Measurements from ENCODE around the gene SUN1. TPM values are rescaled to one million over a fixed set of nuclear protein-coding genes. Genes with fewer than 3 reads are reported as not detected.

The SUN1 gene
- total RNA-seq, 4 donors from 2014 or later: 78.0 to 113 (median 105) TPM

DNA sequence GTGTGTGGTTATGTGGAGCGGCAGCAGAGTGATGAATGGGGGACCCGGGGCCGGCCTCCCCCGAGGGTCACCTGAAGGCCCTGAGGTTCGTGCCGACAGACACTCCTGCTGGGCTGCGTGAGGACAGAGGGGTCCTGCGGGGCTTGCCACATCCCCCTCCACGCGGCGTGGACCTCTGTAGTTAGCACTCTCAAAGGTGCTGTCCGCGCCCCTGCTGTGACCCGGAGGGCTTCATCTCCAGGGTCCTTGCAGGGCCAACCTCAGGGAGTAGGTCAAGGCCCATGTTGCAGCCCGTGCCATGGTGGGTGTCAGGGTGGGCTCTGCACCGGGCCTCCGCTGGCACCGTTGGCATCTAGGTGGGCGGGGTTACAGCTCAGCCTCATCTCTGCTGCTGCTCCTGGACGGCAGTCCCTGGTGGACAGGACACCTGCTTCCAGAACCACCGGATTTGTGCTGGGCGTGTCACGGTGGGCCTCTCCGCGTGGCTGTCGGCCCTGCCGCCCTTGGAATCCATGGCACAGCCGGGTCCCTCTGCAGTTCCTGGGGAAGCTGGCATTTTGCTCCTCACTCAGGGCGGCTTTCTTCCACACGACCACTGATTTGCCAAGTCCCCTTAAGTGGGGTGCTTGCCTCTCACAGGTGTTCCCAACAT, 24.3 kb downstream of the SUN1 start:
- H3K36me3 ChIP-seq: peaks cover 23 to 100% (median 55%) of the 10 kb centered on the region in 3 donors
- no peaks in the 10 kb centered on the region for H3K9me3 ChIP-seq
- intact Hi-C loops (cut with DNase I): no loop called here
- WGBS, 2 donors: 79 to 94% methylated on average over 9 to 11 of the region's 30 CpGs
- H3K27me3 ChIP-seq: no peaks in the 10 kb centered on the region
- no peak overlapping the region for H3K27ac ChIP-seq
- TF ChIP-seq, protein P1, sequence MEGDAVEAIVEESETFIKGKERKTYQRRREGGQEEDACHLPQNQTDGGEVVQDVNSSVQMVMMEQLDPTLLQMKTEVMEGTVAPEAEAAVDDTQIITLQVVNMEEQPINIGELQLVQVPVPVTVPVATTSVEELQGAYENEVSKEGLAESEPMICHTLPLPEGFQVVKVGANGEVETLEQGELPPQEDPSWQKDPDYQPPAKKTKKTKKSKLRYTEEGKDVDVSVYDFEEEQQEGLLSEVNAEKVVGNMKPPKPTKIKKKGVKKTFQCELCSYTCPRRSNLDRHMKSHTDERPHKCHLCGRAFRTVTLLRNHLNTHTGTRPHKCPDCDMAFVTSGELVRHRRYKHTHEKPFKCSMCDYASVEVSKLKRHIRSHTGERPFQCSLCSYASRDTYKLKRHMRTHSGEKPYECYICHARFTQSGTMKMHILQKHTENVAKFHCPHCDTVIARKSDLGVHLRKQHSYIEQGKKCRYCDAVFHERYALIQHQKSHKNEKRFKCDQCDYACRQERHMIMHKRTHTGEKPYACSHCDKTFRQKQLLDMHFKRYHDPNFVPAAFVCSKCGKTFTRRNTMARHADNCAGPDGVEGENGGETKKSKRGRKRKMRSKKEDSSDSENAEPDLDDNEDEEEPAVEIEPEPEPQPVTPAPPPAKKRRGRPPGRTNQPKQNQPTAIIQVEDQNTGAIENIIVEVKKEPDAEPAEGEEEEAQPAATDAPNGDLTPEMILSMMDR (IDR thresholded peaks at IDR 0.05): no peak
- TF ChIP-seq POLR2A (IDR thresholded peaks at IDR 0.05): no peak
- no peak overlapping the region for H3K4me3 ChIP-seq
- no peaks in the 10 kb centered on the region for H3K4me1 ChIP-seq
- DNase-seq: no peak

- Histone ChIP-seq H3K36me3 (peaks cover 34 to 100% (median 62%) of the 10 kb centered on the region in 3 donors), H3K9me3 (no peaks in the 10 kb centered on the region), H3K4me1 (no peaks in the 10 kb centered on the region), H3K4me3 (no peak overlapping the region), H3K27ac (no peak overlapping the region), H3K27me3 (no peaks in the 10 kb centered on the region)
- intact Hi-C loops (cut with DNase I): no loop called here
- no peak for DNase-seq
- no peak for TF ChIP-seq POLR2A (IDR thresholded peaks at IDR 0.05)
- TF ChIP-seq, protein P1 (IDR thresholded peaks at IDR 0.05): no peak
- WGBS, 2 donors: 78 to 80% methylated on average over 9 of the region's 9 CpGs
These were observed 25.4 kb downstream of the SUN1 start for GRCh38 chr7:857661-858060.

- Histone ChIP-seq H3K36me3 (peaks cover 38 to 100% (median 59%) of the 10 kb centered on the region in 3 donors), H3K4me3 (no peak overlapping the region), H3K4me1 (no peaks in the 10 kb centered on the region), H3K27me3 (no peaks in the 10 kb centered on the region), H3K9me3 (no peaks in the 10 kb centered on the region), H3K27ac (no peak overlapping the region)
- intact Hi-C loops (cut with DNase I): no loop called here
- DNase-seq: no peak
- WGBS, 2 donors: 72 to 74% methylated on average over 16 of the region's 16 CpGs
- no peak for TF ChIP-seq POLR2A (IDR thresholded peaks at IDR 0.05)
- TF ChIP-seq, protein P1 (IDR thresholded peaks at IDR 0.05): no peak
These were observed 27.2 kb downstream of the SUN1 start for GRCh38 chr7:859359-860030.

GRCh38 chr7:860149-860548, 27.9 kb downstream of the SUN1 start:
- no peak for TF ChIP-seq POLR2A (IDR thresholded peaks at IDR 0.05)
- TF ChIP-seq, protein P1 (IDR thresholded peaks at IDR 0.05): no peak
- H3K4me1 ChIP-seq: no peaks in the 10 kb centered on the region
- H3K36me3 ChIP-seq: peaks cover 38 to 100% (median 59%) of the 10 kb centered on the region in 3 donors
- H3K4me3 ChIP-seq: no peak overlapping the region
- intact Hi-C loops (cut with DNase I): no loop called here
- no peaks in the 10 kb centered on the region for H3K27me3 ChIP-seq
- H3K27ac ChIP-seq: no peak overlapping the region
- no peaks in the 10 kb centered on the region for H3K9me3 ChIP-seq
- no peak for DNase-seq
- 80 to 91% methylated on average over 9 to 21 of the region's 21 CpGs for WGBS, 2 donors

- intact Hi-C loops (cut with DNase I): no loop called here
- WGBS, 2 donors: 77 to 85% methylated on average over 8 to 9 of the region's 9 CpGs
- H3K4me1 ChIP-seq: peaks cover 0 to 3% (median 0%) of the 10 kb centered on the region in 3 donors
- no peaks in the 10 kb centered on the region for H3K9me3 ChIP-seq
- no peak for DNase-seq
- TF ChIP-seq, protein P1 (IDR thresholded peaks at IDR 0.05): no peak
- no peak for TF ChIP-seq POLR2A (IDR thresholded peaks at IDR 0.05)
- H3K27me3 ChIP-seq: no peaks in the 10 kb centered on the region
- H3K27ac ChIP-seq: no peak overlapping the region
- peaks cover 42 to 100% (median 51%) of the 10 kb centered on the region in 3 donors for H3K36me3 ChIP-seq
- no peak overlapping the region for H3K4me3 ChIP-seq
These were observed 28.9 kb downstream of the SUN1 start for GRCh38 chr7:861222-861621.
